Mesothelial cell of epicardium (in vitro differentiated cells): ENCODE results near the gene DHRS7B. TPM values are rescaled to one million over a fixed set of nuclear protein-coding genes. Genes with fewer than 3 reads are reported as not detected.
A peak's percentile ranks its signal among the peaks of the same experiment; 100 is the strongest.

Experiments
- DNase-seq, 2 experiments: peaks; one replicate each; pipeline ENCODE4 v3.0.0; 2021; ENCODE audit warnings: low spot score in 2 of 2; ENCODE audit not compliant: unreplicated experiment in 2 of 2
- H3K27ac Mint-ChIP-seq: 2 replicates; pipeline ENCODE4 v1.8.0; 2021; ENCODE audit warnings: mixed read lengths
- H3K27me3 Mint-ChIP-seq: 2 replicates; pipeline ENCODE4 v1.8.0; 2021; ENCODE audit warnings: low read depth, mixed read lengths
- H3K36me3 Mint-ChIP-seq: 2 replicates; pipeline ENCODE4 v1.8.0; 2021; ENCODE audit warnings: mixed read lengths
- H3K4me1 Mint-ChIP-seq: 2 replicates; pipeline ENCODE4 v1.8.0; 2021; ENCODE audit warnings: mixed read lengths
- H3K4me3 Mint-ChIP-seq: 2 replicates; pipeline ENCODE4 v1.8.0; 2021; ENCODE audit warnings: mild to moderate bottlenecking, moderate library complexity, mixed read lengths
- H3K9me3 Mint-ChIP-seq: 2 replicates; pipeline ENCODE4 v1.8.0; 2021; ENCODE audit warnings: mixed read lengths
- CTCF ChIP-seq: fragments of 200-600 bp; sonication (generic); IDR thresholded peaks from one replicate; pipeline ENCODE4 v1.5.0; 2021; ENCODE audit warnings: antibody characterized with exemption; ENCODE audit not compliant: unreplicated experiment
- total RNA-seq: library from RNA; stranded (reverse); gene quantifications from 3 replicates; pipeline ENCODE4 v1.2.1, GENCODE V29; 2021

The DHRS7B gene
- total RNA-seq, 1 donor from 2014 or later, result 19.8 TPM

GRCh38 chr17:21095735-21096134 lies 31.0 kb upstream of the DHRS7B start:
- no peak for TF ChIP-seq CTCF
- no peak overlapping the region for H3K27ac Mint-ChIP-seq
- no peaks in the 10 kb centered on the region for H3K36me3 Mint-ChIP-seq
- no peaks in the 10 kb centered on the region for H3K27me3 Mint-ChIP-seq
- H3K9me3 Mint-ChIP-seq, result no peaks in the 10 kb centered on the region
- H3K4me3 Mint-ChIP-seq, result no peak overlapping the region
- DNase-seq, result no peak
- H3K4me1 Mint-ChIP-seq, result peaks cover 9% of the 10 kb centered on the region

- no peak overlapping the region for H3K4me3 Mint-ChIP-seq
- peaks cover 9% of the 10 kb centered on the region for H3K4me1 Mint-ChIP-seq
- H3K36me3 Mint-ChIP-seq, result no peaks in the 10 kb centered on the region
- TF ChIP-seq CTCF, result no peak
- DNase-seq, result no peak
- no peak overlapping the region for H3K27ac Mint-ChIP-seq
- H3K9me3 Mint-ChIP-seq, result no peaks in the 10 kb centered on the region
- H3K27me3 Mint-ChIP-seq, result no peaks in the 10 kb centered on the region
Measured at GRCh38 chr17:21096874-21097273, 29.9 kb upstream of the DHRS7B start.

GRCh38 chr17:21098934-21099689 lies 27.7 kb upstream of the DHRS7B start:
- peak overlapping the region; percentile 21 for H3K27ac Mint-ChIP-seq
- H3K9me3 Mint-ChIP-seq, result no peaks in the 10 kb centered on the region
- H3K36me3 Mint-ChIP-seq, result no peaks in the 10 kb centered on the region
- peak overlapping the region; percentile 81 for H3K4me3 Mint-ChIP-seq
- no peaks in the 10 kb centered on the region for H3K27me3 Mint-ChIP-seq
- peak; percentile 29 to 66 for DNase-seq
- peaks cover 9% of the 10 kb centered on the region for H3K4me1 Mint-ChIP-seq
- TF ChIP-seq CTCF, result no peak

- Mint-ChIP-seq H3K27ac (no peak overlapping the region), H3K4me1 (peaks cover 9% of the 10 kb centered on the region), H3K9me3 (no peaks in the 10 kb centered on the region), H3K4me3 (no peak overlapping the region), H3K36me3 (no peaks in the 10 kb centered on the region), H3K27me3 (peaks cover 3% of the 10 kb centered on the region)
- TF ChIP-seq CTCF, result no peak
- no peak for DNase-seq
Measured at GRCh38 chr17:21100636-21101035, 26.1 kb upstream of the DHRS7B start.

- no peak for DNase-seq
- peaks cover 3% of the 10 kb centered on the region for H3K27me3 Mint-ChIP-seq
- no peaks in the 10 kb centered on the region for H3K36me3 Mint-ChIP-seq
- H3K9me3 Mint-ChIP-seq, result no peaks in the 10 kb centered on the region
- TF ChIP-seq CTCF, result no peak
- peaks cover 2% of the 10 kb centered on the region for H3K4me1 Mint-ChIP-seq
- H3K4me3 Mint-ChIP-seq, result no peak overlapping the region
- no peak overlapping the region for H3K27ac Mint-ChIP-seq
Measured at GRCh38 chr17:21104608-21105007, 22.2 kb upstream of the DHRS7B start.
